ENCODE data around the gene KRT10. TPM values are rescaled to one million over a fixed set of nuclear protein-coding genes. Genes with fewer than 3 reads are reported as not detected.

Gene KRT10
- total RNA-seq, 1 donor from 2014 or later: 0.85 TPM

GRCh38 chr17:40793832-40794231 is 28.6 kb downstream of the KRT10 start:
- no peak for DNase-seq (ENCODE audit: low spot score in 2 of 2)
- H3K4me3 ChIP-seq: no peak overlapping the region
- H3K4me1 ChIP-seq: no peaks in the 10 kb centered on the region
- no peaks in the 10 kb centered on the region for H3K36me3 ChIP-seq
- intact Hi-C loops (cut with DNase I): loop anchor here (5.0 kb wide), 1 partner anchor 172 kb away; no protein-coding TSS in a partner anchor
- no peak overlapping the region for H3K27ac ChIP-seq
- H3K27me3 ChIP-seq: no peaks in the 10 kb centered on the region
- TF ChIP-seq CTCF (IDR thresholded peaks at IDR 0.05): no peak
- H3K9me3 ChIP-seq: no peaks in the 10 kb centered on the region

- H3K27me3 ChIP-seq: no peaks in the 10 kb centered on the region
- H3K36me3 ChIP-seq: no peaks in the 10 kb centered on the region
- DNase-seq (ENCODE audit: low spot score in 2 of 2): no peak
- H3K9me3 ChIP-seq: no peaks in the 10 kb centered on the region
- H3K4me3 ChIP-seq: no peak overlapping the region
- intact Hi-C loops (cut with DNase I): loop anchor here (5.0 kb wide), 1 partner anchor 170 kb away; no protein-coding TSS in a partner anchor
- H3K4me1 ChIP-seq: no peaks in the 10 kb centered on the region
- peak; percentile 12 to 38 (median 31) for TF ChIP-seq CTCF (IDR thresholded peaks at IDR 0.05)
- H3K27ac ChIP-seq: no peak overlapping the region
Observed at GRCh38 chr17:40791787-40792436, 30.5 kb downstream of the KRT10 start.

GRCh38 chr17:40791111-40791510 is 31.3 kb downstream of the KRT10 start:
- intact Hi-C loops (cut with DNase I): loop anchor here (5.0 kb wide), 1 partner anchor 169 kb away; no protein-coding TSS in a partner anchor
- Histone ChIP-seq H3K4me3 (no peak overlapping the region), H3K27ac (no peak overlapping the region), H3K27me3 (no peaks in the 10 kb centered on the region), H3K36me3 (no peaks in the 10 kb centered on the region), H3K4me1 (no peaks in the 10 kb centered on the region), H3K9me3 (no peaks in the 10 kb centered on the region)
- no peak for DNase-seq (ENCODE audit: low spot score in 2 of 2)
- TF ChIP-seq CTCF (IDR thresholded peaks at IDR 0.05): no peak

GRCh38 chr17:40782450-40782849 is 40.0 kb downstream of the KRT10 start, which contains the start of gene KRT27:
Gene KRT27, minus strand, starts transcription at chr17:40782550. Its CDS starts 57 bp downstream, at chr17:40782493.
- intact Hi-C loops (cut with DNase I): no loop called here
- TF ChIP-seq CTCF (IDR thresholded peaks at IDR 0.05): no peak
- Histone ChIP-seq H3K4me3 (no peak within 1 kb of the TSS), H3K4me1 (no peaks in the 10 kb centered on the region), H3K9me3 (no peaks in the 10 kb centered on the region), H3K27me3 (no peaks in the 10 kb centered on the region), H3K27ac (no peak within 1 kb of the TSS), H3K36me3 (no peaks in the 10 kb centered on the region)
- DNase-seq (ENCODE audit: low spot score in 2 of 2): no peak

GRCh38 chr17:40779181-40779909 is 43.1 kb downstream of the KRT10 start:
- Histone ChIP-seq H3K27me3 (no peaks in the 10 kb centered on the region), H3K27ac (no peak overlapping the region), H3K9me3 (no peaks in the 10 kb centered on the region), H3K4me1 (no peaks in the 10 kb centered on the region), H3K4me3 (no peak overlapping the region), H3K36me3 (no peaks in the 10 kb centered on the region)
- no peak for TF ChIP-seq CTCF (IDR thresholded peaks at IDR 0.05)
- DNase-seq (ENCODE audit: low spot score in 2 of 2): no peak
- intact Hi-C loops (cut with DNase I): no loop called here

Data from ascending aorta (tissue), 2 donors.